Measurements from ENCODE around the gene NXF1.

Gene NXF1

GRCh38 chr11:62816557-62816956 lies 11.3 kb upstream of the NXF1 start:
- no peaks in the 10 kb centered on the region for H3K27me3 Mint-ChIP-seq (ENCODE audit: low read depth)
- no peaks in the 10 kb centered on the region for H3K4me1 Mint-ChIP-seq
- H3K36me3 Mint-ChIP-seq (ENCODE audit: low read depth) = peaks cover 36% of the 10 kb centered on the region
- no peak overlapping the region for H3K27ac Mint-ChIP-seq
- no peak overlapping the region for H3K4me3 Mint-ChIP-seq
- no peaks in the 10 kb centered on the region for H3K9me3 Mint-ChIP-seq
- TF ChIP-seq, protein P1, sequence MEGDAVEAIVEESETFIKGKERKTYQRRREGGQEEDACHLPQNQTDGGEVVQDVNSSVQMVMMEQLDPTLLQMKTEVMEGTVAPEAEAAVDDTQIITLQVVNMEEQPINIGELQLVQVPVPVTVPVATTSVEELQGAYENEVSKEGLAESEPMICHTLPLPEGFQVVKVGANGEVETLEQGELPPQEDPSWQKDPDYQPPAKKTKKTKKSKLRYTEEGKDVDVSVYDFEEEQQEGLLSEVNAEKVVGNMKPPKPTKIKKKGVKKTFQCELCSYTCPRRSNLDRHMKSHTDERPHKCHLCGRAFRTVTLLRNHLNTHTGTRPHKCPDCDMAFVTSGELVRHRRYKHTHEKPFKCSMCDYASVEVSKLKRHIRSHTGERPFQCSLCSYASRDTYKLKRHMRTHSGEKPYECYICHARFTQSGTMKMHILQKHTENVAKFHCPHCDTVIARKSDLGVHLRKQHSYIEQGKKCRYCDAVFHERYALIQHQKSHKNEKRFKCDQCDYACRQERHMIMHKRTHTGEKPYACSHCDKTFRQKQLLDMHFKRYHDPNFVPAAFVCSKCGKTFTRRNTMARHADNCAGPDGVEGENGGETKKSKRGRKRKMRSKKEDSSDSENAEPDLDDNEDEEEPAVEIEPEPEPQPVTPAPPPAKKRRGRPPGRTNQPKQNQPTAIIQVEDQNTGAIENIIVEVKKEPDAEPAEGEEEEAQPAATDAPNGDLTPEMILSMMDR (IDR thresholded peaks at IDR 0.05; ENCODE audit: unreplicated experiment in 3 of 3) = no peak

- Mint-ChIP-seq H3K36me3 (ENCODE audit: low read depth) (peaks cover 16% of the 10 kb centered on the region), H3K27me3 (ENCODE audit: low read depth) (no peaks in the 10 kb centered on the region), H3K4me1 (peaks cover 2% of the 10 kb centered on the region), H3K9me3 (no peaks in the 10 kb centered on the region), H3K27ac (no peak overlapping the region), H3K4me3 (no peak overlapping the region)
- TF ChIP-seq, protein P1 (IDR thresholded peaks at IDR 0.05; ENCODE audit: unreplicated experiment in 3 of 3) = no peak
Measured at GRCh38 chr11:62811659-62812058, 6.4 kb upstream of the NXF1 start.

DNA sequence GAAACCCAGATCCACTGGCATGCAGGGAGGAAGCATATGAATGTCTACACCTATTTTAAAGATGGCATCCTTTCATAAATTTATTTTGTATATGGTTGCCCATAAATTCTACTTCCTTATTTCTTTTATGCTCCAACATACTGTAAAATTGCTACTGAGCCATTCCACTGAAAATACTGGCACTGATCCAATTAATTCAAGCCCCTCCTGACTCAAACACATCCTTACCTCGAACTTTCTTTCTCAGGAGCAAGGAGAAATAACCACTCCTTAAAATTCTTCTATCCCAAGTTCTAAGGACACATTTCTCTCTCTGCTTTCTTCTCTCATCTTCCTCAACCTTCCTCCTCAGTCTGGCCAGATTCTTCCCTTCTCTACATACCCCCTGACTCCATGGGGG lies 5.5 kb upstream of the NXF1 start:
- Mint-ChIP-seq H3K9me3 (no peaks in the 10 kb centered on the region), H3K27me3 (ENCODE audit: low read depth) (no peaks in the 10 kb centered on the region), H3K36me3 (ENCODE audit: low read depth) (peaks cover 12% of the 10 kb centered on the region), H3K27ac (no peak overlapping the region), H3K4me3 (no peak overlapping the region), H3K4me1 (peaks cover 9% of the 10 kb centered on the region)
- TF ChIP-seq, protein P1 (IDR thresholded peaks at IDR 0.05; ENCODE audit: unreplicated experiment in 3 of 3) = no peak

GRCh38 chr11:62806611-62807121 lies 1.4 kb upstream of the NXF1 start:
- TF ChIP-seq, protein P1 (IDR thresholded peaks at IDR 0.05; ENCODE audit: unreplicated experiment in 3 of 3) = no peak
- Mint-ChIP-seq H3K36me3 (ENCODE audit: low read depth) (peaks cover 25% of the 10 kb centered on the region), H3K9me3 (no peaks in the 10 kb centered on the region), H3K27me3 (ENCODE audit: low read depth) (no peaks in the 10 kb centered on the region), H3K27ac (peak overlapping the region; percentile 96 to 98 (median 97)), H3K4me3 (peak overlapping the region; percentile 94 to 100 (median 99)), H3K4me1 (peaks cover 29% of the 10 kb centered on the region)

DNA sequence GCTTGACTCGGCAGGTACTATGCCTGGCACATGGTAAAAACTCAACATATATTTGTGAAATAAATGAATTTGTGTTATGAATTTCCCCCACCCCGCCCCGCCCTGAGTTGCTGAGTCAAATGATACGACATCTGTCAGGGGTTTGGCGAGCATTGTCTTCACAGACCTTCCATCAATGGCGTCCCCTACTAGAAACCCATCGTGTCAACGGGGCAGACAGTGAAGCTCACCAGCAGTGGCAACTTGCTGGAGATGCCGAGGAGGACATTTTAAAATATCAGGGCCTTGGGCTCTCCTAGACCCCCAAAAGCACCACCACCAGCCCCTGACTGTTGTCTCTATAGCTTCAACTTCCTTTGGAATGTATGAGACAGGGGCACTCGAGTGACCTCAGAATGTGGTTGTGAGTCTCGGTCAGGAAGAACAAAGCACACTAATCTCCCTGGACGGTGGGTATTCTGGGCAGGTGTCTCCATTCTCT lies 761 bp upstream of the NXF1 start:
- TF ChIP-seq, protein P1 (IDR thresholded peaks at IDR 0.05; ENCODE audit: unreplicated experiment in 3 of 3) = peak in 1 of 3 experiments; percentile 4
- H3K4me1 Mint-ChIP-seq = peaks cover 29% of the 10 kb centered on the region
- H3K27ac Mint-ChIP-seq = peak overlapping the region; percentile 96 to 98 (median 97)
- H3K27me3 Mint-ChIP-seq (ENCODE audit: low read depth) = no peaks in the 10 kb centered on the region
- no peaks in the 10 kb centered on the region for H3K9me3 Mint-ChIP-seq
- peak overlapping the region; percentile 94 to 100 (median 99) for H3K4me3 Mint-ChIP-seq
- peaks cover 30% of the 10 kb centered on the region for H3K36me3 Mint-ChIP-seq (ENCODE audit: low read depth)
